Right renal cortex interstitium (tissue), 3 donors: ENCODE results near the gene SULT1B1. TPM values are rescaled to one million over a fixed set of nuclear protein-coding genes. Genes with fewer than 3 reads are reported as not detected.
"Not testable (repeated sequence)": the region's sequence is repeated elsewhere in the genome, so short reads cannot be mapped to it uniquely, and the experiment has no call there.

Source experiments
- DNase-seq, 3 donors: peaks; one replicate each; pipeline ENCODE4 v3.0.0-alpha.2; 2013; ENCODE audit warnings: low read depth in 3 of 3, low spot score in 2 of 3
- polyA plus RNA-seq, 3 donors: library from polyadenylated mRNA; unstranded; fragments of 120-200 nt; gene quantifications; one replicate each; pipeline ENCODE4 v1.2.1, GENCODE V29; 2013; ENCODE audit not compliant: insufficient read length in 3 of 3

Gene SULT1B1
- polyA plus RNA-seq, result 1 to 10 TPM in 1 of 3 donors, under 1 TPM in 2; 0.88 to 1.4 (median 1.00) TPM

GRCh38 chr4:69760455-69760854 is at the start of gene SULT1B1:
SULT1B1 (minus strand) TSS chr4:69760620; CDS start chr4:69755217, 5,403 bp downstream.
- DNase-seq, result no peak

GRCh38 chr4:69800599-69800998 is 40.2 kb upstream of the SULT1B1 start:
- DNase-seq, result no peak

GRCh38 chr4:69799337-69799736 is 38.9 kb upstream of the SULT1B1 start:
- no peak for DNase-seq

- no peak for DNase-seq
These were observed 33.3 kb upstream of the SULT1B1 start for GRCh38 chr4:69793732-69794131.

GRCh38 chr4:69787879-69788278 is 27.5 kb upstream of the SULT1B1 start:
- no peak for DNase-seq

GRCh38 chr4:69786547-69786946 is 26.1 kb upstream of the SULT1B1 start:
- no peak for DNase-seq

GRCh38 chr4:69785211-69785831 is 24.9 kb upstream of the SULT1B1 start:
- no peak for DNase-seq

- DNase-seq, result no peak
These were observed 22.4 kb upstream of the SULT1B1 start for GRCh38 chr4:69782651-69783310.

- no peak for DNase-seq
These were observed 21.3 kb upstream of the SULT1B1 start for GRCh38 chr4:69781458-69782418.

GRCh38 chr4:69780141-69780540 is 19.7 kb upstream of the SULT1B1 start:
- no peak for DNase-seq

GRCh38 chr4:69776696-69777095 is 16.3 kb upstream of the SULT1B1 start:
- DNase-seq, result no peak

- no peak for DNase-seq
These were observed 15.0 kb upstream of the SULT1B1 start for GRCh38 chr4:69775321-69775867.

GRCh38 chr4:69773484-69773883 is 13.1 kb upstream of the SULT1B1 start:
- no peak for DNase-seq

- not testable (repeated sequence) for DNase-seq
These were observed 8.1 kb upstream of the SULT1B1 start for GRCh38 chr4:69768554-69768953.

- no peak for DNase-seq
These were observed 5.3 kb upstream of the SULT1B1 start for GRCh38 chr4:69765751-69766150.

GRCh38 chr4:69764311-69764710 is 3.9 kb upstream of the SULT1B1 start:
- DNase-seq, result no peak

GRCh38 chr4:69763233-69763632 is 2.8 kb upstream of the SULT1B1 start:
- no peak for DNase-seq

GRCh38 chr4:69759189-69759604 is 1.2 kb downstream of the SULT1B1 start:
- DNase-seq, result no peak

- no peak for DNase-seq
These were observed 3.0 kb downstream of the SULT1B1 start for GRCh38 chr4:69757464-69757863.

- DNase-seq, result no peak
These were observed 5.4 kb downstream of the SULT1B1 start for GRCh38 chr4:69754926-69755580.
